GM23248 (cell line): ENCODE results near the gene GCNT1.

ENCODE experiments used
- EZH2 ChIP-seq: fragments of 200-600 bp; sonication (generic); IDR thresholded peaks from 2 replicates; pipeline ENCODE4 v1.6.1; 2018; ENCODE audit warnings: antibody characterized with exemption, mild to moderate bottlenecking; ENCODE audit not compliant: insufficient read depth, poor library complexity, severe bottlenecking
- EZH2phosphoT487 ChIP-seq: fragments of 200-600 bp; sonication (generic); IDR thresholded peaks from 2 replicates; pipeline ENCODE4 v1.6.1; 2018; ENCODE audit warnings: antibody characterized with exemption, moderate library complexity, mild to moderate bottlenecking, low read depth; ENCODE audit not compliant: insufficient read depth

DNA sequence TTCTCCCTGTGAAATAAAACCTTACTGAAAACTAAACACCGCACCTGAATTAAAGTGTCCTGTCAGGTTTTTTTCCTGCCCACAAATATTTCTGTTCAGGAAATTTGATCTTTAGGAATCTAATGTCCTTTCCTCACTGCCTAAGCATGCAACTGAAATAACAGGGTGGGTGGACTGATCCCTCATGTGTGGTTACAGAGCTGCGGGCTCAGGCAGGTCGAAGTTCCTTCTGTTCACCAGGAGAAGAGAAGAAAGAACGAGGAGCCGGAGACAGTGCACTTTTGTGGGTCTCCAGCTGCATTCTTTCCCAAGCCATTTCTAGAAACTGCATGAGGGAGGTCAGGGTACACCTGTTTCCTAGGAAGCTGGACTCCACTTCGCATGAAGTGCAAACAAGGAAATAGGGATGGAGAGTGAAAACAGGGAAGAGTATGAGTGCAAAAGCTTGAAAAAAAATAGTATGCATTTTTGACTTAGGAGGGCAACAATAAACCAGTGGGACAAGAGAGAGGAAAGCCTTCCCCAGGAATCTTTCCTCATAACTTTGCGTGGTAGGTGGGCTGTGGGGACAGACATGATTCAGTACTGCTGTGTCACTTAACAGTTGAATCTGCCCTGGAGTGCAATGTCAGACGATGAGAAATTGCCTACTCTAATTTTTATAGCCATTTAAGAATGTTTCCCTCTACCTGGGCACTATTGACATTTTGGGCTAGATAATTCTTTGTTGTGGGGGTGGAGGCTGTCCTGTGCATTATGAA, 60.3 kb downstream of the GCNT1 start:
- TF ChIP-seq EZH2phosphoT487 = no peak
- no peak for TF ChIP-seq EZH2
